WTC11 (cell line): ENCODE measurements around the gene RADIL.

Experiments
- CTCF ChIP-seq: fragments of 200-600 bp; IDR thresholded peaks from 2 replicates; pipeline ENCODE4 v1.8.0; 2022; ENCODE audit warnings: antibody characterized with exemption
- ELF4 ChIP-seq: sonication (generic); formaldehyde crosslinking; IDR thresholded peaks from 2 replicates; pipeline ENCODE4 v1.8.1; 2022; ENCODE audit warnings: low read depth, mild to moderate bottlenecking, moderate library complexity, missing genetic modification reagents
- RORB ChIP-seq: fragments of 250-450 bp; sonication (Bioruptor Pico); IDR thresholded peaks from 2 replicates; pipeline ENCODE4 v1.9.0; 2021; ENCODE audit warnings: mild to moderate bottlenecking
- SP1 ChIP-seq: sonication (generic); formaldehyde crosslinking; conservative IDR thresholded peaks from 2 replicates; pipeline ENCODE4 v1.8.1; 2022; ENCODE audit warnings: missing genetic modification reagents
- ZNF121 ChIP-seq: sonication (generic); formaldehyde crosslinking; IDR thresholded peaks from 2 replicates; pipeline ENCODE4 v1.8.0; 2023; ENCODE audit warnings: missing genetic modification reagents
- ZNF532 ChIP-seq: fragments of 250-450 bp; sonication (Bioruptor Pico); IDR thresholded peaks from 2 replicates; pipeline ENCODE4 v1.9.0; 2021; ENCODE audit warnings: mild to moderate bottlenecking, borderline replicate concordance

GRCh38 chr7:4854916-4855315 lies 28.6 kb downstream of the RADIL start:
- TF ChIP-seq SP1 (CRISPR knock-in tag): no peak
- no peak for TF ChIP-seq CTCF
- no peak for TF ChIP-seq ZNF532 (CRISPR knock-in tag)
- TF ChIP-seq RORB: no peak
- no peak for TF ChIP-seq ELF4
- TF ChIP-seq ZNF121 (CRISPR knock-in tag): no peak
